ENCODE data around the gene ANXA2R. TPM values are rescaled to one million over a fixed set of nuclear protein-coding genes. Genes with fewer than 3 reads are reported as not detected.

ANXA2R gene
- total RNA-seq, 2 experiments from 2014 or later = 11.4 to 13.5 TPM

GRCh38 chr5:43010935-43011315 is 29.2 kb downstream of the ANXA2R start:
- H3K4me3 ChIP-seq (ENCODE audit: low read depth, low read length, poor library complexity, severe bottlenecking) = peak overlapping the region; percentile 70
- intact Hi-C loops (cut with micrococcal nuclease; ENCODE audit: unreplicated experiment) = loop anchor here (1.0 kb wide), 1 partner anchor 7 kb away; no protein-coding TSS in a partner anchor
- H3K9me2 ChIP-seq (ENCODE audit: insufficient read depth, low read length) = no peaks in the 10 kb centered on the region
- peaks cover under 1% of the 10 kb centered on the region; the same call in 1 of the 2 replicates for H3K79me2 ChIP-seq (ENCODE audit: insufficient read depth, low read depth, low read length)
- H3K4me2 ChIP-seq (ENCODE audit: low read length) = peak overlapping the region; percentile 96
- TF ChIP-seq EZH2phosphoT487 (IDR thresholded peaks at IDR 0.05; ENCODE audit: borderline replicate concordance, low read depth, low read length) = no peak
- peak; percentile 9; the same call in 1 of the 2 replicates for TF ChIP-seq CTCF (conservative IDR thresholded peaks at IDR 0.05; ENCODE audit: low read length)
- ChIA-PET CTCF (ENCODE audit: unreplicated experiment) (interaction anchor here (1.0 kb wide), 1 partner anchor 10 kb away, joined by 4 read pairs; no protein-coding TSS in a partner anchor), POLR2A (interaction anchor here (1.0 kb wide), 1 partner anchor 9 kb away, joined by 10 read pairs; no protein-coding TSS in a partner anchor)
- no TSS peak for BruUV-seq (replicated peaks)
- H3K9me3 ChIP-seq (ENCODE audit: low read length) = no peaks in the 10 kb centered on the region
- H2AFZ ChIP-seq (ENCODE audit: low read length) = peak overlapping the region; percentile 27; the same call in 1 of the 2 replicates
- DNase-seq (ENCODE audit: low spot score) = no peak
- peaks cover 45% of the 10 kb centered on the region for H3K4me1 ChIP-seq (ENCODE audit: insufficient read depth, low read length, poor library complexity, severe bottlenecking)
- no peaks in the 10 kb centered on the region for H4K20me1 ChIP-seq (ENCODE audit: insufficient read depth, low read length)
- H3K36me3 ChIP-seq (ENCODE audit: insufficient read depth, low read length) = no peaks in the 10 kb centered on the region
- H3K27ac ChIP-seq (ENCODE audit: low read depth, low read length, poor library complexity, severe bottlenecking) = peak overlapping the region; percentile 86

GRCh38 chr5:43008363-43009153 is 31.6 kb downstream of the ANXA2R start:
- peak overlapping the region; percentile 70 for H3K4me3 ChIP-seq (ENCODE audit: low read depth, low read length, poor library complexity, severe bottlenecking)

More at GRCh38 chr5:43008363-43009153, 31.6 kb downstream of the ANXA2R start:
- peak overlapping the region; percentile 96 for H2AFZ ChIP-seq (ENCODE audit: low read length)
- BruUV-seq (replicated peaks) = TSS peak; percentile 97
- intact Hi-C loops (cut with micrococcal nuclease; ENCODE audit: unreplicated experiment) = loop anchor here (1.0 to 5.0 kb wide), 5 partner anchors 13 to 594 kb away; partner anchors contain the start of genes ANXA2R and NNT
- H3K79me2 ChIP-seq (ENCODE audit: insufficient read depth, low read depth, low read length) = no peaks in the 10 kb centered on the region
- H3K4me1 ChIP-seq (ENCODE audit: insufficient read depth, low read length, poor library complexity, severe bottlenecking) = peaks cover 32% of the 10 kb centered on the region
- no peaks in the 10 kb centered on the region for H3K36me3 ChIP-seq (ENCODE audit: insufficient read depth, low read length)
- no peaks in the 10 kb centered on the region for H3K9me2 ChIP-seq (ENCODE audit: insufficient read depth, low read length)
- peak overlapping the region; percentile 96 for H3K4me2 ChIP-seq (ENCODE audit: low read length)
- H3K27ac ChIP-seq (ENCODE audit: low read depth, low read length, poor library complexity, severe bottlenecking) = peak overlapping the region; percentile 86
- H4K20me1 ChIP-seq (ENCODE audit: insufficient read depth, low read length) = no peaks in the 10 kb centered on the region
- TF ChIP-seq CTCF (conservative IDR thresholded peaks at IDR 0.05; ENCODE audit: low read length) = peak; percentile 66
- TF ChIP-seq EZH2phosphoT487 (IDR thresholded peaks at IDR 0.05; ENCODE audit: borderline replicate concordance, low read depth, low read length) = no peak
- H3K9me3 ChIP-seq (ENCODE audit: low read length) = no peaks in the 10 kb centered on the region
- ChIA-PET CTCF (ENCODE audit: unreplicated experiment) (interaction anchor here (0.6 to 1.5 kb wide), 5 partner anchors 11 to 112 kb away, joined by 3 to 4 read pairs (median 3); partner anchors contain the start of genes ANXA2R and ZNF131), POLR2A (interaction anchor here (0.7 to 4.7 kb wide), 13 partner anchors 10 to 476 kb away, joined by 3 to 88 read pairs (median 4); partner anchors contain the start of gene ZNF131)
- DNase-seq (ENCODE audit: low spot score) = peak; percentile 96
